Colon (tissue), 2 donors: Measurements from ENCODE around the gene KLC3.

Experiments used
- FAIRE-seq: peaks from 2 replicates; lab custom pipeline; 2012; peaks lifted over from hg19 to GRCh38; lab: Jason Lieb, UNC
- donor health status: control.
- donor health status: control.

The KLC3 gene

GRCh38 chr19:45380107-45380506 is 39.6 kb downstream of the KLC3 start:
- FAIRE-seq = no peak

GRCh38 chr19:45382426-45382825 is 41.9 kb downstream of the KLC3 start:
- no peak for FAIRE-seq

- FAIRE-seq = no peak
Measured at GRCh38 chr19:45385392-45386221, 45.1 kb downstream of the KLC3 start.

- FAIRE-seq = no peak
Measured at GRCh38 chr19:45391346-45391745, 50.8 kb downstream of the KLC3 start.

GRCh38 chr19:45391871-45392665 is 51.5 kb downstream of the KLC3 start:
- FAIRE-seq = no peak

- FAIRE-seq = no peak
Measured at GRCh38 chr19:45395821-45396617, 55.5 kb downstream of the KLC3 start.

GRCh38 chr19:45400192-45400591 is 59.6 kb downstream of the KLC3 start:
- FAIRE-seq = no peak
